Sigmoid colon (tissue), 4 donors: Measurements from ENCODE around the gene FASTK.

Source experiments
- EP300 ChIP-seq, 4 donors: sonication (generic); formaldehyde crosslinking; IDR thresholded peaks; one replicate each; pipeline ENCODE4 v1.6.1; 2017; ENCODE audit warnings: antibody characterized with exemption in 4 of 4
- POLR2A ChIP-seq, 2 donors: fragments of 450-650 bp; IDR thresholded peaks; one replicate each; pipeline ENCODE4 v1.6.1; 2016; ENCODE audit warnings: antibody characterized with exemption in 2 of 2, mild to moderate bottlenecking in 2 of 2, moderate library complexity in 2 of 2
- POLR2AphosphoS5 ChIP-seq, 4 donors: sonication (generic); formaldehyde crosslinking; IDR thresholded peaks; one replicate each; pipeline ENCODE4 v1.6.1; 2017; ENCODE audit warnings: antibody characterized with exemption in 4 of 4
- TF ChIP-seq, protein P1 (sequence below), 4 experiments: fragments of 450-650 bp in 3 of 4; fragments of 200-600 bp in 1 of 4; IDR thresholded peaks; one replicate each; pipeline ENCODE4 v1.5.1; 2016 to 2019; ENCODE audit warnings: antibody characterized with exemption in 4 of 4, mild to moderate bottlenecking in 3 of 4, moderate library complexity in 2 of 4

DNA sequence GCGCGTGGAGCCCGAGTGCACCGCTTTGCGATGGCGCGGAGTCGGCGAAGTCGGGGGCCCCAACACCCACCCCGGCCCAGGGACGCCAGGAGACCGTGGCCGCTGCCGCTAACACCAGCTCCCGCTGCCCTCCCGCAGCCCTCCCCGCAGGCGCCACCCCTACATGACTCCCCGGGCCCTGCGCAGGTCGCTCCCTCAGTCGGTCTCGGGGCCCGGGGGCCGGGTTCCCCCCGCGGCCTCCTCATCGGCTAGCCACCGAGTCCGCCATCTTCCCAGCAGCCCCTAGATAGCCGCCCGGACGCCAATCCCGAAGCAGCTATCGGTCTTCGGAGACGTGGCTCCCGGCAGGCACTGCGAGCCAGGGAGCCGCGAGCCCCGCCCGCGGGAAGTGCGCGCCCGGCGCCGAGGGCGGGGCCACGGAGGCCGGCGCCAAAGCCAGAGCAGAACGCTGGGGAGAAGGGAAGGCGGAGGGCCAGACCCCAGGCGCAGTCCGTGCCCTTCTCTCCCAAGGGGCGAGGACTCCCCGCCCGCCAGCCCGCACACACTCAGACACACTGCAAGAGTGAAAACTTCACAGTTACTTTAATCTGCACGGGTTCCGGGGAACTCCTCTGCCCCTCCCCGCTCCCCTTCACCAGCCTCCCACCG is at the start of gene FASTK:
- TF ChIP-seq, protein P1, sequence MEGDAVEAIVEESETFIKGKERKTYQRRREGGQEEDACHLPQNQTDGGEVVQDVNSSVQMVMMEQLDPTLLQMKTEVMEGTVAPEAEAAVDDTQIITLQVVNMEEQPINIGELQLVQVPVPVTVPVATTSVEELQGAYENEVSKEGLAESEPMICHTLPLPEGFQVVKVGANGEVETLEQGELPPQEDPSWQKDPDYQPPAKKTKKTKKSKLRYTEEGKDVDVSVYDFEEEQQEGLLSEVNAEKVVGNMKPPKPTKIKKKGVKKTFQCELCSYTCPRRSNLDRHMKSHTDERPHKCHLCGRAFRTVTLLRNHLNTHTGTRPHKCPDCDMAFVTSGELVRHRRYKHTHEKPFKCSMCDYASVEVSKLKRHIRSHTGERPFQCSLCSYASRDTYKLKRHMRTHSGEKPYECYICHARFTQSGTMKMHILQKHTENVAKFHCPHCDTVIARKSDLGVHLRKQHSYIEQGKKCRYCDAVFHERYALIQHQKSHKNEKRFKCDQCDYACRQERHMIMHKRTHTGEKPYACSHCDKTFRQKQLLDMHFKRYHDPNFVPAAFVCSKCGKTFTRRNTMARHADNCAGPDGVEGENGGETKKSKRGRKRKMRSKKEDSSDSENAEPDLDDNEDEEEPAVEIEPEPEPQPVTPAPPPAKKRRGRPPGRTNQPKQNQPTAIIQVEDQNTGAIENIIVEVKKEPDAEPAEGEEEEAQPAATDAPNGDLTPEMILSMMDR (IDR thresholded peaks at IDR 0.05), result no peak
- TF ChIP-seq POLR2A (IDR thresholded peaks at IDR 0.05), result peak in 1 of 2 donors; percentile 30
- TF ChIP-seq EP300 (IDR thresholded peaks at IDR 0.05), result no peak
- peak; percentile 64 to 84 (median 83) for TF ChIP-seq POLR2AphosphoS5 (IDR thresholded peaks at IDR 0.05)
